Measurements from ENCODE around the gene SHISA2.

SHISA2 gene

GRCh38 chr13:26017932-26018665 lies 33.7 kb downstream of the SHISA2 start:
- DNase-seq (ENCODE audit: low read depth), result no peak

- no peak for DNase-seq (ENCODE audit: low read depth)
These were observed 34.5 kb downstream of the SHISA2 start for GRCh38 chr13:26017196-26017921.

DNA sequence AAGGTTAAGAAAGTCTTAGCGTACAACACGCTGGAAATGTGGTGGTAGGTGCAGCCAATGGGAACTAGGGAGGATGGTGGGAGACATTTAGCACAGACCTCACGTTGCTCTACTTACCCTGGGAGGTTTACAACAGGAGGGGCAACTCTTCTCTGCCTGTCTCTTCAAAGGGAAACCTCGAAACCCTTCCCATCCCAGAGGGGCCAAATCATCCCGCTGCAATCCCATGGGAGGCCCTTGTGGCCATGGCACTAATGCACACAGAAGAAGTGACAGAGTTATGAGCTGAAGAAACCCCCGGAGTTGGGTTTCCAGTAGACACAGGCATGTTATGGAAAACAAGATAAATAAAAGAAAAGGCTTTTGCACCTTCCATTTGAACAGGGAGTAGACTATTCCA lies 35.6 kb downstream of the SHISA2 start:
- DNase-seq (ENCODE audit: low read depth), result no peak

GRCh38 chr13:26015271-26016125 lies 36.3 kb downstream of the SHISA2 start:
- DNase-seq (ENCODE audit: low read depth), result no peak

DNA sequence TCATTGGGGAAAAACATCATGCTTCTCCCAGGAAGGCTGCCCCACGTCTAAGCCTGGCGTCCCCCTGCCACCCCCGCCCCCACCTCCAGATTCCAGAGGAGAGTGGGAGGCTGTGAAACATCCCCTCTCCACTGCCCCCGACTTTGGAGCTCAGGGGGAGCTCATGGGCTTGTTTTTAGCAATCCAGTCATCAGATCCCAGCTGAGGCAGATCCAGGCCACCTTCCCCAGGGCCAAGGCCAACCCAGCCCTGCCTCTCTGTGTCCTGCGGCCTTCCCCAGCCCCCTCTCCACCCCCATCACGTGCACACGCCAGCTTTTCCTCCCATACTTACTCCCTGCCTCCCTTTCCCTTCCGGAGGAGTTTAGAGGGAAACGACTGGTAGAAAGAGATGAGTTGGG lies 38.8 kb downstream of the SHISA2 start:
- DNase-seq (ENCODE audit: low read depth), result no peak

GRCh38 chr13:26011996-26012821 lies 39.6 kb downstream of the SHISA2 start:
- DNase-seq (ENCODE audit: low read depth), result no peak

DNA sequence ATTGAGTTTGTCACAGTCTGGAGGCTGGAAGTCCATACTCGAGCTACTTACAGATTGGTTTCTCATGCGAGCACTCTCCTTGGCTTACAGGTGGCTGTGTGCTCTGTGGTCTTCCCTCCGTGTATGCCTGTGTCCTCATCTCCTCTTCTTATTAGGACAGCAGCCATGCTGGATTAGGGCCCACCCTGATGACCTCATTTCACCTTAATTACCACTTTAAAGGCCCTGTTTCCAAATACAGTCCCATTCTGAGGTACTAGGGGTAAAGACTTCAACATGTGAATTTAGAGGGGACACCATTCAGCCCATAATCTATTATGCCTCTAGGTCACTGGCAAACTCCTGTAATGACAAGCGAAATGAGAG lies 40.6 kb downstream of the SHISA2 start:
- DNase-seq (ENCODE audit: low read depth), result no peak

GRCh38 chr13:26010487-26011207 lies 41.2 kb downstream of the SHISA2 start:
- no peak for DNase-seq (ENCODE audit: low read depth)

DNA sequence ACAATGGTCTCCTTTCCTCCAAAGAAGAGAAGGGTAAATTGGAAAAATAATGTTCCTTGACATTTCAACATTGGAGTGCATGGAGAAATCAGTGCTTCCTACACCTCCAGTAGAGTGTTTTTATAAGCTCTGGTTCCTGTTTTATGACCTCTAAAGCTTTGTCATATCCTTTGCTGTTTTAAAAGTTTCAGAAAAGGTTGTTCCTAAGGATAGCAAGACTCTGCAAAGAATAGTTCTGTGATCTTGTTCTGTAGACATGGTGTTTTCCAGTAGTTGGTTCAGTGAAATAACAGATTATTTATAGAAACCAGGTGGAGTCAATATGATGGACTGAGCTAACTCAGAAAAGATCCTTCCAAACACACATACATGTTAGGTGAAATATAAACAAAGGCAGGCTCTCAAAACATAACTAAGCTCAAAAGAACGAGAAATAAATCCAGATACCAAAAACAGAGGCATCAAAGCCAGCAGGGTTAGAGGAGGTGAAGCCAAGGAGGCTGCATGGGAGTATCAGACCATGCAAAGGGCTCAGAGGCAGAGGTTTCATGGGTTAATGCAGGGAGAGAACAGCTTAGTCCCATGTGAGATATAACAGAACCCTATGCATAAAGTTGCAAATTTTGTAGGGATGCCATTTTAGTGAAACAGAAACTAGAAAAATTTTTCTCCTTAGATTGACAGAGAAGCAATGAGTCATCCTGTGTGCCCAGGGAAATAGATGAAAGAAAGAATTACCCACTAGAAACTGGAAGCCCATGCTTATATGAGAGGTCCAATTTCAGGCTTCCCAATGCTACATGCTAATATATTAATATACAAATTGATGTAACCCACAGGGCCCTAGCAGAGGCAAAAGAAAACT lies 44.3 kb downstream of the SHISA2 start:
- DNase-seq (ENCODE audit: low read depth), result no peak
